Keratinocyte (primary cell): ENCODE data around the gene RALGPS1. TPM values are rescaled to one million over a fixed set of nuclear protein-coding genes. Genes with fewer than 3 reads are reported as not detected.

Experiments used
- DNase-seq: peaks from one replicate; pipeline ENCODE4 v3.0.0-alpha.2; 2011; ENCODE audit warnings: low read depth, missing footprints, low spot score
- FAIRE-seq: peaks from 2 replicates; lab custom pipeline; 2011; peaks lifted over from hg19 to GRCh38; lab: Jason Lieb, UNC
- H2AFZ ChIP-seq: 2 replicates; pipeline ENCODE4 v1.6.0; 2012; ENCODE audit warnings: low read length, control low read depth, inconsistent platforms; ENCODE audit not compliant: control insufficient read depth
- H3K27ac ChIP-seq: 2 replicates; pipeline ENCODE4 v1.5.1; 2011; ENCODE audit warnings: low read length; ENCODE audit not compliant: control insufficient read depth, insufficient read depth
- H3K27me3 ChIP-seq: 3 replicates; pipeline ENCODE4 v1.6.0; 2011; ENCODE audit warnings: low read length; ENCODE audit not compliant: control insufficient read depth, insufficient read depth; ENCODE audit errors: extremely low read depth
- H3K36me3 ChIP-seq, 2 experiments: 2 replicates in 1 of 2; 3 replicates in 1 of 2; pipeline ENCODE4 v1.5.1; 2011; ENCODE audit warnings: low read length in 2 of 2, mild to moderate bottlenecking in 1 of 2; ENCODE audit not compliant: control insufficient read depth in 2 of 2, insufficient read depth in 2 of 2; ENCODE audit errors: extremely low read depth in 1 of 2
- H3K4me1 ChIP-seq: 3 replicates; pipeline ENCODE4 v1.5.1; 2011; ENCODE audit warnings: low read length; ENCODE audit not compliant: control insufficient read depth, insufficient read depth; ENCODE audit errors: extremely low read depth
- H3K4me2 ChIP-seq: 3 replicates; pipeline ENCODE4 v1.6.0; 2011; ENCODE audit warnings: low read depth, low read length; ENCODE audit not compliant: control insufficient read depth, insufficient read depth; ENCODE audit errors: extremely low read depth
- H3K4me3 ChIP-seq, 3 experiments: fragments of 200-600 bp in 1 of 3; sonication (generic) in 1 of 3; 2 replicates in 2 of 3; 3 replicates in 1 of 3; pipeline ENCODE4 v1.5.1; 2011 to 2016; ENCODE audit warnings: low read length in 3 of 3, mild to moderate bottlenecking in 3 of 3, control low read depth in 2 of 3, inconsistent platforms in 1 of 3, low read depth in 1 of 3, mixed read lengths in 1 of 3, mixed run types in 1 of 3, moderate library complexity in 1 of 3; ENCODE audit not compliant: control insufficient read depth in 2 of 3, insufficient read depth in 2 of 3; ENCODE audit errors: extremely low read depth in 1 of 3
- H3K79me2 ChIP-seq: 2 replicates; pipeline ENCODE4 v1.6.0; 2012; ENCODE audit warnings: low read length; ENCODE audit not compliant: control insufficient read depth, insufficient read depth
- H3K9ac ChIP-seq: 3 replicates; pipeline ENCODE4 v1.6.0; 2011; ENCODE audit warnings: low read length; ENCODE audit not compliant: control insufficient read depth, insufficient read depth; ENCODE audit errors: extremely low read depth
- H3K9me1 ChIP-seq: 3 replicates; pipeline ENCODE4 v1.6.0; 2011; ENCODE audit warnings: low read length; ENCODE audit not compliant: control insufficient read depth, insufficient read depth; ENCODE audit errors: extremely low read depth
- H3K9me3 ChIP-seq: 2 replicates; pipeline ENCODE4 v1.5.1; 2012; ENCODE audit warnings: low read depth, low read length; ENCODE audit not compliant: control insufficient read depth
- H4K20me1 ChIP-seq: 3 replicates; pipeline ENCODE4 v1.6.0; 2011; ENCODE audit warnings: low read length; ENCODE audit not compliant: control insufficient read depth, insufficient read depth; ENCODE audit errors: extremely low read depth
- CTCF ChIP-seq, 3 experiments: IDR thresholded peaks in 1 of 3; conservative IDR thresholded peaks in 1 of 3; optimal IDR thresholded peaks in 1 of 3; 2 replicates in 2 of 3; 3 replicates in 1 of 3; pipeline versions ENCODE3 to v1.5.1; 2011; ENCODE audit warnings: low read length in 3 of 3, mild to moderate bottlenecking in 3 of 3, moderate library complexity in 2 of 3, control low read depth in 1 of 3, inconsistent platforms in 1 of 3; ENCODE audit not compliant: insufficient read depth in 2 of 3; ENCODE audit errors: extremely low read depth in 1 of 3
- EZH2 ChIP-seq: IDR thresholded peaks from one replicate; pipeline ENCODE4 v1.6.1; 2012; ENCODE audit warnings: inconsistent platforms, mild to moderate bottlenecking, low read length, moderate library complexity
- dilution Hi-C: fragments of 300-500 bp; cut with MboI; formaldehyde crosslinking; loops from one replicate; pipeline ENCODE4 v1.7.0; 2020; ENCODE audit warnings: low sequenced_read_pairs; ENCODE audit not compliant: extremely low pct_ligation_motif_present
- polyA plus RNA-seq, 5 experiments: library from polyadenylated mRNA; depleted of rRNA in 3 of 5; stranded (reverse) in 3 of 5; stranded (forward) in 1 of 5; unstranded in 1 of 5; fragments of >200 nt; gene quantifications; 1 replicate in 1 of 5; 2 replicates in 3 of 5; 3 replicates in 1 of 5; pipeline versions ENCODE4 v1.2.1 to v1.2.3, GENCODE V29; 2011 to 2012; ENCODE audit warnings: missing spikeins in 2 of 5, low read depth in 1 of 5, low replicate concordance in 1 of 5

The RALGPS1 gene
- polyA plus RNA-seq, 1 donor (not counting 4 experiments of a cell fraction or from before 2014, with no cell fraction given) = 0.56 TPM

GRCh38 chr9:127159949-127160610, 245.5 kb downstream of the RALGPS1 start:
- Histone ChIP-seq H3K9ac (no peak overlapping the region), H3K9me3 (no peaks in the 10 kb centered on the region), H3K79me2 (no peaks in the 10 kb centered on the region), H4K20me1 (no peaks in the 10 kb centered on the region), H3K4me3 (no peak overlapping the region), H3K27me3 (no peaks in the 10 kb centered on the region), H3K36me3 (no peaks in the 10 kb centered on the region), H3K9me1 (no peaks in the 10 kb centered on the region), H2AFZ (no peak overlapping the region), H3K4me2 (no peak overlapping the region), H3K27ac (no peak overlapping the region), H3K4me1 (peaks cover 21% of the 10 kb centered on the region)
- FAIRE-seq (no peak), DNase-seq (no peak)
- no peak for TF ChIP-seq CTCF (optimal IDR thresholded peaks at IDR 0.05 in 1 of 3, IDR thresholded peaks at IDR 0.05 in 1 of 3, conservative IDR thresholded peaks at IDR 0.05 in 1 of 3; ENCODE audit: extremely low read depth in 1 of 3, insufficient read depth in 2 of 3, low read length in 3 of 3)
- dilution Hi-C loops = no loop called here

GRCh38 chr9:127161081-127161624, 246.6 kb downstream of the RALGPS1 start:
- TF ChIP-seq CTCF (optimal IDR thresholded peaks at IDR 0.05 in 1 of 3, IDR thresholded peaks at IDR 0.05 in 1 of 3, conservative IDR thresholded peaks at IDR 0.05 in 1 of 3; ENCODE audit: extremely low read depth in 1 of 3, insufficient read depth in 2 of 3, low read length in 3 of 3) = no peak
- TF ChIP-seq EZH2 = no peak
- Histone ChIP-seq H2AFZ (no peak overlapping the region), H3K4me3 (no peak overlapping the region), H3K9me3 (no peaks in the 10 kb centered on the region), H3K9me1 (no peaks in the 10 kb centered on the region), H3K27ac (no peak overlapping the region), H3K27me3 (no peaks in the 10 kb centered on the region), H3K36me3 (no peaks in the 10 kb centered on the region), H3K4me1 (peaks cover 24% of the 10 kb centered on the region), H3K9ac (no peak overlapping the region), H4K20me1 (no peaks in the 10 kb centered on the region), H3K4me2 (no peak overlapping the region), H3K79me2 (no peaks in the 10 kb centered on the region)
- FAIRE-seq (no peak), DNase-seq (no peak)
- dilution Hi-C loops = no loop called here
